RWPE2 (cell line): ENCODE results near the gene PRPF19.

Source experiments
- ATAC-seq: fragments of 200-7000 bp; cut with Tn5 transposase; 3 replicates; pipeline ENCODE4 v1.9.1; 2021; ENCODE audit warnings: low read depth
- DNase-seq: peaks from one replicate; pipeline ENCODE4 v3.0.0-alpha.2; 2020; ENCODE audit warnings: low spot score
- H3K27ac ChIP-seq: fragments of 450-650 bp; 2 replicates; pipeline ENCODE4 v1.5.1; 2017; ENCODE audit warnings: mild to moderate bottlenecking; ENCODE audit not compliant: poor library complexity, severe bottlenecking
- H3K27me3 ChIP-seq: fragments of 250-450 bp; sonication (Bioruptor Pico); 2 replicates; pipeline ENCODE4 v1.5.1; 2021; ENCODE audit warnings: mild to moderate bottlenecking, moderate library complexity; ENCODE audit not compliant: insufficient read depth, poor library complexity, severe bottlenecking
- H3K36me3 ChIP-seq: fragments of 250-450 bp; sonication (Bioruptor Pico); 2 replicates; pipeline ENCODE4 v1.5.1; 2020; ENCODE audit warnings: low read depth, mild to moderate bottlenecking, moderate library complexity
- H3K4me1 ChIP-seq: fragments of 250-450 bp; sonication (Bioruptor Pico); 2 replicates; pipeline ENCODE4 v1.5.1; 2021; ENCODE audit warnings: mild to moderate bottlenecking, moderate library complexity; ENCODE audit not compliant: insufficient read depth, poor library complexity, severe bottlenecking
- H3K4me3 ChIP-seq: fragments of 250-450 bp; sonication (Bioruptor Pico); 2 replicates; pipeline ENCODE4 v1.5.1; 2021; ENCODE audit warnings: mild to moderate bottlenecking, moderate library complexity; ENCODE audit not compliant: severe bottlenecking
- H3K9me3 ChIP-seq: fragments of 250-450 bp; sonication (Bioruptor Pico); 2 replicates; pipeline ENCODE4 v1.5.1; 2021; ENCODE audit warnings: mild to moderate bottlenecking, moderate library complexity; ENCODE audit not compliant: severe bottlenecking
- CTCF ChIP-seq: fragments of 450-650 bp; IDR thresholded peaks from one replicate; pipeline ENCODE4 v1.5.1; 2017; ENCODE audit warnings: mild to moderate bottlenecking, moderate library complexity; ENCODE audit not compliant: poor library complexity, severe bottlenecking

Gene PRPF19

GRCh38 chr11:60878245-60879101 is 27.9 kb downstream of the PRPF19 start:
- Histone ChIP-seq H3K4me3 (no peak overlapping the region), H3K9me3 (no peaks in the 10 kb centered on the region), H3K4me1 (no peaks in the 10 kb centered on the region), H3K36me3 (peaks cover 7% of the 10 kb centered on the region), H3K27me3 (no peaks in the 10 kb centered on the region), H3K27ac (no peak overlapping the region)
- ATAC-seq (no peak), DNase-seq (no peak)
- no peak for TF ChIP-seq CTCF

GRCh38 chr11:60876168-60876485 is 30.3 kb downstream of the PRPF19 start:
- ATAC-seq, result no peak
- Histone ChIP-seq H3K4me3 (no peak overlapping the region), H3K9me3 (no peaks in the 10 kb centered on the region), H3K4me1 (no peaks in the 10 kb centered on the region), H3K27ac (no peak overlapping the region), H3K27me3 (no peaks in the 10 kb centered on the region), H3K36me3 (peaks cover 7% of the 10 kb centered on the region)
- DNase-seq, result no peak
- TF ChIP-seq CTCF, result no peak

- H3K4me1 ChIP-seq, result no peaks in the 10 kb centered on the region
- H3K27me3 ChIP-seq, result no peaks in the 10 kb centered on the region
- DNase-seq, result no peak
- no peaks in the 10 kb centered on the region for H3K9me3 ChIP-seq
- H3K27ac ChIP-seq, result no peak overlapping the region
- no peak overlapping the region for H3K4me3 ChIP-seq
- TF ChIP-seq CTCF, result no peak
- peaks cover 7% of the 10 kb centered on the region for H3K36me3 ChIP-seq
- ATAC-seq, result no peak
These were observed 30.8 kb downstream of the PRPF19 start for GRCh38 chr11:60875366-60876167.

GRCh38 chr11:60874421-60875365 is 31.7 kb downstream of the PRPF19 start:
- peaks cover 7% of the 10 kb centered on the region for H3K36me3 ChIP-seq
- ATAC-seq (no peak), DNase-seq (no peak)
- no peaks in the 10 kb centered on the region for H3K27me3 ChIP-seq
- no peak overlapping the region for H3K27ac ChIP-seq
- TF ChIP-seq CTCF, result no peak
- no peak overlapping the region for H3K4me3 ChIP-seq
- no peaks in the 10 kb centered on the region for H3K9me3 ChIP-seq
- no peaks in the 10 kb centered on the region for H3K4me1 ChIP-seq
